H1 (cell line): ENCODE measurements around the gene RAB44. TPM values are rescaled to one million over a fixed set of nuclear protein-coding genes. Genes with fewer than 3 reads are reported as not detected.

Source experiments
- CTCF ChIA-PET: fragments of 300-600 bp; sonication (Branson Sonifier 250); formaldehyde crosslinking; loops from one replicate; lab custom pipeline; 2021; ENCODE audit not compliant: partially characterized antibody; lab: Charles Lee
- POLR2A ChIA-PET: fragments of 300-600 bp; sonication (Branson Sonifier 250); formaldehyde crosslinking; loops from one replicate; lab custom pipeline; 2021; ENCODE audit warnings: inconsistent platforms; ENCODE audit not compliant: partially characterized antibody; lab: Charles Lee
- DNase-seq, 2 experiments: peaks; one replicate each; pipeline versions ENCODE4 v3.0.0 to v3.0.0-alpha.2; 2010 to 2022; ENCODE audit warnings: low spot score in 2 of 2, low read depth in 1 of 2, mixed read lengths in 1 of 2
- FAIRE-seq: peaks from 2 replicates; lab custom pipeline; 2011; peaks lifted over from hg19 to GRCh38; lab: Jason Lieb, UNC
- H2AFZ ChIP-seq: 2 replicates; pipeline ENCODE4 v1.8.1; 2012; ENCODE audit warnings: low read length, inconsistent platforms
- H2AK5ac ChIP-seq: 2 replicates; pipeline ENCODE4 v1.6.1; 2013; ENCODE audit warnings: low read depth, low read length
- H2BK120ac ChIP-seq: replicated peaks from 2 replicates; pipeline ENCODE3; 2013; ENCODE audit warnings: low read depth, low read length, inconsistent platforms
- H2BK12ac ChIP-seq: 2 replicates; pipeline ENCODE4 v1.6.1; 2013; ENCODE audit warnings: low read depth, low read length
- H2BK15ac ChIP-seq: 2 replicates; pipeline ENCODE4 v1.6.1; 2013; ENCODE audit warnings: low read length
- H2BK20ac ChIP-seq: 2 replicates; pipeline ENCODE4 v1.6.1; 2013; ENCODE audit warnings: low read length
- H2BK5ac ChIP-seq: 2 replicates; pipeline ENCODE4 v1.6.1; 2013; ENCODE audit warnings: low read depth, low read length
- H3K14ac ChIP-seq: 2 replicates; pipeline ENCODE4 v1.6.1; 2013; ENCODE audit warnings: inconsistent platforms; ENCODE audit not compliant: insufficient read length
- H3K18ac ChIP-seq: 2 replicates; pipeline ENCODE4 v1.6.1; 2013; ENCODE audit warnings: low read length; ENCODE audit errors: extremely low read depth
- H3K23ac ChIP-seq: 2 replicates; pipeline ENCODE4 v1.6.1; 2013; ENCODE audit warnings: inconsistent platforms; ENCODE audit not compliant: insufficient read length
- H3K23me2 ChIP-seq: 2 replicates; pipeline ENCODE4 v1.6.1; 2013; ENCODE audit warnings: low read depth, low read length
- H3K27ac ChIP-seq: 2 replicates; pipeline ENCODE4 v1.6.1; 2011; ENCODE audit warnings: low read depth, low read length, inconsistent platforms
- H3K27me3 ChIP-seq, 4 experiments: replicated peaks in 1 of 4; 1 replicate in 1 of 4; 2 replicates in 3 of 4; pipeline versions ENCODE4 v1.6.1 to v1.8.1; 2011 to 2013; ENCODE audit warnings: low read length in 3 of 4, mild to moderate bottlenecking in 3 of 4, inconsistent platforms in 2 of 4, mixed read lengths in 2 of 4, moderate library complexity in 1 of 4; ENCODE audit not compliant: control insufficient read depth in 3 of 4, insufficient read depth in 3 of 4; ENCODE audit errors: extremely low read depth in 1 of 4
- H3K36me3 ChIP-seq, 4 experiments: 2 replicates each; pipeline versions ENCODE4 v1.6.1 to v1.8.1; 2011 to 2013; ENCODE audit warnings: mild to moderate bottlenecking in 4 of 4, low read length in 3 of 4, moderate library complexity in 2 of 4, control low read depth in 1 of 4, inconsistent platforms in 1 of 4; ENCODE audit not compliant: insufficient read depth in 4 of 4, control insufficient read depth in 2 of 4
- H3K4ac ChIP-seq: replicated peaks from 2 replicates; pipeline ENCODE3; 2013; ENCODE audit warnings: low read length, low read depth, mixed read lengths, inconsistent platforms; ENCODE audit not compliant: insufficient read length
- H3K4me1 ChIP-seq, 4 experiments: replicated peaks in 1 of 4; 1 replicate in 1 of 4; 2 replicates in 3 of 4; pipeline versions ENCODE4 v1.6.1 to v1.8.1; 2011 to 2013; ENCODE audit warnings: low read length in 3 of 4, inconsistent platforms in 2 of 4, mixed read lengths in 1 of 4; ENCODE audit not compliant: insufficient read depth in 4 of 4, control insufficient read depth in 3 of 4
- H3K4me2 ChIP-seq, 2 experiments: 2 replicates each; pipeline versions ENCODE4 v1.6.1 to v1.8.1; 2011 to 2013; ENCODE audit warnings: low read depth in 2 of 2, low read length in 2 of 2, control low read depth in 1 of 2, inconsistent platforms in 1 of 2, mild to moderate bottlenecking in 1 of 2; ENCODE audit not compliant: insufficient read depth in 1 of 2
- H3K4me3 ChIP-seq, 4 experiments: fragments of 200-600, 300-600 bp in 1 of 4; sonication (generic), shearing (Covaris generic), sonication (Bioruptor Twin) in 1 of 4; 2 replicates each; pipeline versions ENCODE4 v1.5.1 to v1.8.1; 2011 to 2016; ENCODE audit warnings: low read length in 4 of 4, low read depth in 3 of 4, control low read depth in 2 of 4, inconsistent platforms in 2 of 4, mild to moderate bottlenecking in 2 of 4, mixed read lengths in 1 of 4, moderate library complexity in 1 of 4; ENCODE audit not compliant: insufficient read depth in 2 of 4; ENCODE audit errors: extremely low read depth in 1 of 4
- H3K56ac ChIP-seq: replicated peaks from 2 replicates; pipeline ENCODE3; 2013; ENCODE audit warnings: low read depth, mild to moderate bottlenecking, mixed read lengths, low read length, inconsistent platforms; ENCODE audit not compliant: insufficient read length
- H3K79me1 ChIP-seq: 2 replicates; pipeline ENCODE4 v1.6.1; 2013; ENCODE audit warnings: low read depth, low read length, control low read depth
- H3K79me2 ChIP-seq, 2 experiments: 2 replicates each; pipeline versions ENCODE4 v1.6.1 to v1.8.1; 2012 to 2013; ENCODE audit warnings: low read length in 2 of 2, mild to moderate bottlenecking in 2 of 2, inconsistent platforms in 1 of 2; ENCODE audit not compliant: insufficient read depth in 2 of 2, control insufficient read depth in 1 of 2
- H3K9ac ChIP-seq, 4 experiments: replicated peaks in 1 of 4; 1 replicate in 1 of 4; 2 replicates in 3 of 4; pipeline versions ENCODE4 v1.6.1 to v1.8.1; 2011 to 2013; ENCODE audit warnings: low read depth in 3 of 4, low read length in 3 of 4, control low read depth in 2 of 4, mild to moderate bottlenecking in 2 of 4, moderate library complexity in 2 of 4, inconsistent platforms in 1 of 4; ENCODE audit errors: extremely low read depth in 1 of 4
- H3K9me3 ChIP-seq, 2 experiments: 2 replicates each; pipeline versions ENCODE4 v1.6.1 to v1.8.1; 2012 to 2013; ENCODE audit warnings: mild to moderate bottlenecking in 2 of 2, moderate library complexity in 2 of 2, control low read depth in 1 of 2, inconsistent platforms in 1 of 2, low read depth in 1 of 2, low read length in 1 of 2, mixed read lengths in 1 of 2; ENCODE audit not compliant: insufficient read depth in 2 of 2
- H4K20me1 ChIP-seq, 2 experiments: replicated peaks in 1 of 2; 2 replicates each; pipeline versions ENCODE3 to v1.8.1; 2011 to 2013; ENCODE audit warnings: inconsistent platforms in 2 of 2, low read length in 2 of 2, mild to moderate bottlenecking in 1 of 2; ENCODE audit not compliant: insufficient read depth in 2 of 2, control insufficient read depth in 1 of 2
- H4K5ac ChIP-seq: 2 replicates; pipeline ENCODE4 v1.6.1; 2013; ENCODE audit warnings: low read length, low read depth, mixed read lengths, inconsistent platforms; ENCODE audit not compliant: insufficient read length
- H4K8ac ChIP-seq: 2 replicates; pipeline ENCODE4 v1.8.0; 2013; ENCODE audit warnings: mild to moderate bottlenecking, moderate library complexity, low read length, inconsistent platforms; ENCODE audit not compliant: insufficient read depth; ENCODE audit errors: extremely low read depth
- H4K91ac ChIP-seq: replicated peaks from 2 replicates; pipeline ENCODE3; 2013; ENCODE audit warnings: low read length, mixed read lengths, inconsistent platforms; ENCODE audit not compliant: insufficient read length
- CBX5 ChIP-seq: fragments of 300-800, 300-1000 bp; sonication (generic); IDR thresholded peaks from 2 replicates; pipeline ENCODE4 v1.7.1; 2016; ENCODE audit warnings: antibody characterized with exemption, low read length, low read depth
- CTCF ChIP-seq, 3 experiments: IDR thresholded peaks; 1 replicate in 2 of 3; 2 replicates in 1 of 3; pipeline versions ENCODE4 v1.5.1 to v1.6.1; 2011; ENCODE audit warnings: low read length in 3 of 3, mild to moderate bottlenecking in 3 of 3, inconsistent platforms in 2 of 3, low read depth in 1 of 3, moderate library complexity in 1 of 3; ENCODE audit not compliant: insufficient read depth in 1 of 3; ENCODE audit errors: control extremely low read depth in 1 of 3
- SIX5 ChIP-seq: IDR thresholded peaks from 2 replicates; pipeline ENCODE4 v1.6.1; 2011; ENCODE audit warnings: mild to moderate bottlenecking, low read depth, low read length
- SP4 ChIP-seq: IDR thresholded peaks from 2 replicates; pipeline ENCODE4 v1.6.1; 2012; ENCODE audit warnings: low read length, inconsistent platforms
- YY1 ChIP-seq: IDR thresholded peaks from 2 replicates; pipeline ENCODE4 v1.6.1; 2011; ENCODE audit warnings: low read depth, mild to moderate bottlenecking, low read length
- WGBS, 2 experiments: shearing (Covaris generic) in 1 of 2; methylation state at CpG; one replicate each; pipeline versions ENCODE4 v1.1.6 to v1.1.7; 2013 to 2015; ENCODE audit warnings: low lambda C conversion rate in 2 of 2, mixed read lengths in 2 of 2, inconsistent platforms in 1 of 2, low coverage in 1 of 2, missing lambda C conversion rate in 1 of 2; ENCODE audit not compliant: insufficient replicate concordance in 2 of 2, insufficient coverage in 1 of 2, insufficient read length in 1 of 2; ENCODE audit errors: extremely low coverage in 1 of 2, missing lambda C conversion rate in 1 of 2; 5-methylcytosine and 5-hydroxymethylcytosine counted together
- polyA plus RNA-seq, 7 experiments: library from polyadenylated mRNA; depleted of rRNA in 3 of 7; stranded (reverse) in 5 of 7; unstranded in 2 of 7; fragments of >200 nt in 5 of 7; fragments of 200-250 nt in 2 of 7; gene quantifications; 1 replicate in 5 of 7; 2 replicates in 1 of 7; 4 replicates in 1 of 7; pipeline versions ENCODE4 v1.2.1 to v1.2.3, GENCODE V29; 2011 to 2013; ENCODE audit warnings: missing spikeins in 2 of 7, mixed read lengths in 2 of 7
- total RNA-seq: library from RNA; stranded (reverse); fragmentation: NEBNext Ultra II Directional; extraction: Animal tissue kit (Norgen Biotek cat#: 25700); gene quantifications from 2 replicates; pipeline ENCODE4 v1.2.1, GENCODE V29; 2021

RAB44 gene
- total and polyA plus RNA-seq, 2 of the 8 experiments (the other 6 are each of a cell fraction or from before 2014, with no cell fraction given), result 0.02 TPM; not detected in 1

DNA sequence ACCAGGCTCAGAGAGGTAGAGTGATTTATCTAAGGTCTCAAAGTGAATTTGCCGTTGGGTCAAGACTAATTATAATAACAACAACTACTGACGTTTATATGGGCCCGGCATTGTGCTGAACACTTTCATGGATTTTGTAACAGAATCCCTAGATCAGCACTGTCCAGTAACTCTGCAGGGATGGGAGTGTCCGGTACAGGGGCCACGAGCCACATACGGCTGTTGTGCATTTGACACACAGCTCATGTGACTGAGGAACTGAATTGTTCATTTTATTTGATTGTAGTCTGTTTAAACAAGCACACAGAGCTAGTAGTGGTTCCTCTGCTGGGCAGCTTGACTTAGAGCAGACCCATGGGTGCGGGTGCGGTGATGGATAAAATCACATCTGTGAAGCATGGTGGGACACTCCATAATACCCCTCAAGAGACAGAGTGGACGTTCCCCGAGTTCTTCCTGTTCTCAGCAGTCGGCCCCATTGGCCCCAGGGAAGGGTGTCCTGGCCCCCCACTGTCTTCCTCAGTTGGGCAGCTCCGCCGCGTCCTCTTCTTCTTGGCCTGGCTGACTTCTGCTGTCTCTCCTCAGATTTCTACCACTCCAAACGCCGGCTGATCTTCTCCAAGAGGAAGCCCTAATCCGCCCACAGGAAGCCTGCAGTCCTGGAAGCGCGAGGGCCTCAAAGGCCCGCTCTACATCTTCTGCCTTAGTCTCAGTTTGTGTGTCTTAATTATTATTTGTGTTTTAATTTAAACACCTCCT is 12.3 kb upstream of the RAB44 start:
- POLR2A ChIA-PET, result interaction anchor here (1.0 to 1.6 kb wide), 2 partner anchors 81 to 89 kb away, joined by 3 to 4 read pairs; no protein-coding TSS in a partner anchor
- no peak overlapping the region for H2BK20ac ChIP-seq
- H2BK12ac ChIP-seq, result no peak overlapping the region
- H3K79me2 ChIP-seq, result peaks cover 0 to 23% of the 10 kb centered on the region in 2 experiments; a peak in 2 of 4 replicates
- no peak overlapping the region for H4K91ac ChIP-seq
- no peak overlapping the region for H4K5ac ChIP-seq
- CTCF ChIA-PET, result interaction anchor here (0.7 to 2.5 kb wide), 6 partner anchors 8 to 70 kb away, joined by 3 to 9 read pairs (median 3); partner anchors contain the start of gene RAB44
- H3K4me3 ChIP-seq, result no peak overlapping the region
- no peak overlapping the region for H3K14ac ChIP-seq
- no peak overlapping the region for H3K9ac ChIP-seq
- no peak overlapping the region for H4K8ac ChIP-seq
- H2BK5ac ChIP-seq, result no peak overlapping the region
- H3K9me3 ChIP-seq, result no peaks in the 10 kb centered on the region
- H3K23ac ChIP-seq, result no peak overlapping the region
- H3K79me1 ChIP-seq, result no peaks in the 10 kb centered on the region
- H3K18ac ChIP-seq, result no peak overlapping the region
- no peak overlapping the region for H2BK15ac ChIP-seq
- peaks cover 4 to 30% (median 19%) of the 10 kb centered on the region in 4 experiments; a peak in 7 of 8 replicates for H3K36me3 ChIP-seq
- no peak overlapping the region for H3K4me2 ChIP-seq
- no peak overlapping the region for H2BK120ac ChIP-seq
- H3K27me3 ChIP-seq, result peaks cover 0 to 7% (median 4%) of the 10 kb centered on the region in 4 experiments; a peak in 4 of 7 replicates
- no peak for DNase-seq
- H3K4me1 ChIP-seq, result peaks cover 0 to 5% (median 2%) of the 10 kb centered on the region in 4 experiments; a peak in 3 of 7 replicates
- no peak overlapping the region for H3K4ac ChIP-seq
- WGBS, 2 experiments, result 95% methylated on average over 20 of the region's 20 CpGs; no CpG with 5 or more reads in 1 of the 2 experiments
- H2AK5ac ChIP-seq, result no peak overlapping the region
- H4K20me1 ChIP-seq, result peaks cover 0 to 18% of the 10 kb centered on the region in 2 experiments
- no peak overlapping the region for H3K56ac ChIP-seq
- no peaks in the 10 kb centered on the region; the same call in 1 of the 2 replicates for H3K23me2 ChIP-seq
- no peak overlapping the region for H2AFZ ChIP-seq
- H3K27ac ChIP-seq, result no peak overlapping the region
- FAIRE-seq, result no peak
- TF ChIP-seq CTCF (IDR thresholded peaks at IDR 0.05; ENCODE audit: control extremely low read depth in 1 of 3, insufficient read depth in 1 of 3, low read depth in 1 of 3, low read length in 3 of 3) (no peak), SIX5 (no peak), SP4 (no peak), YY1 (no peak), CBX5 (no peak)
